ENCODE results near the gene FAM181A. TPM values are rescaled to one million over a fixed set of nuclear protein-coding genes. Genes with fewer than 3 reads are reported as not detected.
A peak's percentile ranks its signal among the peaks of the same experiment; 100 is the strongest.

The FAM181A gene
- polyA plus RNA-seq, 4 donors = not detected

DNA sequence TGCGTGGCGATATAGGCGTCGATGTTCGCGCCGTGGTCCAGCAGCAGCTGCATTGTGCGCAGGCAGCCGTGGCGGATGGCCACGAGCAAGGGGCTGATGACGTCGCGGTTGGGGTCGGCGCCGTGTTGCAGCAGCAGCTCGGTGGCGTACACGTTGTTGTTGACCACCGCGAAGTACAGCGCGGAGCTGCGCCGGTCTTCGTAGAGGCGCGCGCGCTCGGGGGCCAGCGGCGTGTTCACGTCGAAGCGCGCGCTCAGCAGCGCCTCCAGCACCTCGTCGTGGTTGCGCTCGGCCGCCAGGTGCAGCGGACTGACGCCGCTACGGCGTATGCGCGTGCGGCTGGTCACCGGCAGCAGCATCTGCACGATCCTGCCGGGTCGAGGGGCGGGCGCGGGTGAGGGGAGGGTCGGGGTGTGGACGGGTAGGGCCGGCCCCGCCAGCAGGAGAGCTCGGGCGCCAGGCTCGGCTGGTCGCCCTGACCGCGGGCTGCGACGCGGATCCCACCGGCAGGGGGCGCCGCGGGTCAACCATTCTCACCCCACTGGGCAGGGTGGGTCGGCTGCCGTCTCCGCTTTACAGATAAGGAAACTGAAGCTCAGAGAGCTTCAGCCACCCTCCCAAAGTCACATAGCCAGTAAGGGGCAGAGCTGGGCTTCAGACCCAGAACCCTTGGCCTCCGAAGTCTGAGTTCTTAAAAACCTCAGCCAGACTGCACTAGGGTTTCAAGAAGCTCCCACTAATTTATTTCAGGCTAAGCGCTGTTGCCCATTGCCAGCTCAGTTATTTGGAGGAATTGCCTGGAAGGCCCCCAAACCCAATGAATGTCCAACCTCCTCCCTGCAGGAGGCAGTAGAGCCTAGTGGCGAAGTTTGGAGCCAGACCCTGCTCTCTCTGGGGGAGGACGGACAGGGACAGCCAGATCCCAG lies 12.4 kb downstream of the FAM181A start:
- DNase-seq (peak; percentile 51 to 92), FAIRE-seq (no peak)
- no peaks in the 10 kb centered on the region for H3K9me3 ChIP-seq (ENCODE audit: control insufficient read depth in 2 of 2, insufficient read depth in 1 of 2, low read depth in 1 of 2, low read length in 1 of 2)
- H3K4me3 ChIP-seq (ENCODE audit: low read depth in 1 of 3, low read length in 3 of 3) = peak overlapping the region in 1 of 3 donors; percentile 35
- peaks cover 0 to 6% (median 0%) of the 10 kb centered on the region in 3 donors for H3K36me3 ChIP-seq (ENCODE audit: control insufficient read depth in 3 of 3, insufficient read depth in 2 of 3, low read depth in 1 of 3, low read length in 3 of 3)
- peak overlapping the region in 1 of 3 donors; percentile 48 for H3K27ac ChIP-seq (ENCODE audit: low read depth in 1 of 3, low read length in 2 of 3)
- 9 to 12% (median 9%) methylated on average over 70 to 84 of the region's 84 CpGs for WGBS, 3 donors
- H3K4me1 ChIP-seq (ENCODE audit: control insufficient read depth in 3 of 3, insufficient read depth in 2 of 3, low read depth in 1 of 3, low read length in 2 of 3) = peaks cover 0 to 17% (median 0%) of the 10 kb centered on the region in 3 donors
- H3K27me3 ChIP-seq (ENCODE audit: control insufficient read depth in 3 of 3, insufficient read depth in 3 of 3, low read length in 3 of 3) = peaks cover 0 to 24% (median 0%) of the 10 kb centered on the region in 3 donors

DNA sequence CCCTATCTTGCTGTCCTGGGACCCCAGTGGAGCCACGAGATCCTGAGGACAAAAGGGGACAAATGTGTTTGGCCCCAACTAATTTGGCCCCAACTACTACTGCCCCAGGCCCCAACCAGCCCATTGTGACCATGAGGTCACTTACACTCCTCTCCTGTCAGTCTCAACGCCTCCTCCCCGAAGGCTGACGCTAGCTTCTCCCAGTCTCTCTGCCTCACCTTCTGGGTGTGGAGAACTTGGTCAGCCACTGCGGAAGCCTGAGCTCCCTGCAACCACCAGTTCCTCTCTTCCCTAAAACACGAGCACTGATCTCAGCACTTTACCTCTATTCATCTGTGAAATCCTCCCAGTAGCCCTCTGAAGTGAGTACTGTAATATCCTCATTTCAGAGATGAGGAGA lies 13.3 kb downstream of the FAM181A start:
- Histone ChIP-seq H3K27me3 (ENCODE audit: control insufficient read depth in 3 of 3, insufficient read depth in 3 of 3, low read length in 3 of 3) (peaks cover 0 to 23% (median 0%) of the 10 kb centered on the region in 3 donors), H3K36me3 (ENCODE audit: control insufficient read depth in 3 of 3, insufficient read depth in 2 of 3, low read depth in 1 of 3, low read length in 3 of 3) (peaks cover 0 to 6% (median 0%) of the 10 kb centered on the region in 3 donors), H3K9me3 (ENCODE audit: control insufficient read depth in 2 of 2, insufficient read depth in 1 of 2, low read depth in 1 of 2, low read length in 1 of 2) (no peaks in the 10 kb centered on the region), H3K27ac (ENCODE audit: low read depth in 1 of 3, low read length in 2 of 3) (no peak overlapping the region), H3K4me1 (ENCODE audit: control insufficient read depth in 3 of 3, insufficient read depth in 2 of 3, low read depth in 1 of 3, low read length in 2 of 3) (peaks cover 0 to 26% (median 0%) of the 10 kb centered on the region in 3 donors), H3K4me3 (ENCODE audit: low read depth in 1 of 3, low read length in 3 of 3) (no peak overlapping the region)
- DNase-seq = no peak
- no peak for FAIRE-seq
- WGBS, 3 donors = 71 to 87% (median 85%) methylated on average over 6 of the region's 6 CpGs

DNA sequence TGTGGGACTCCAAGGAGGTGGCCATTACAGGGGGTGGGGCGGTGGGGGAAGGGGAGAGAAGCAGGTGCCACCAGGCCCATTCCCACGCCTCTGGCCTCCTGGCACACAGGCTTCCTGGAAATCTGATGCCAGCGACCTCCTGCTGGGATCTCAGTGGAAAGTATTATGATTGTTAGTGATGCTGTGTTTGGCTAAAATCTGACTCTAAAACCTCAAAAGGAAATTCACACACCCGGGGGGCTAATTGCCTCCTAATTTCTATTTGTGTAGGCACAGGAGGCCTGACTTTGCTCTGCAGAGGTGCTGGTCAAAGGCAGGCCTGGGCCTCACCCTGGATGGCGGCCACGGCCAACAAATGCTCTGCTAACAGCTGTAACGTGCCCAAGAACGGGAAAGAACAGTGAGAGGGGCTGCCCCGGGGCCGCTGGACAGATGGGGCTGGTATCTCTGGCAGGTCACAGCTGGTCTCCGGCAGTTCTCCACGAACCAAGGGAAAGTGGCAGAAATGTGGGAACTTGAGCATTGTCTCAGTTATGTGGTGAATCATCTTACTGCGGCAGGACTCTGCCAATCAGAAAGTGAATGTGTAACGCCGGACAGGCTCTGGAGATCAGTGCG lies 14.3 kb downstream of the FAM181A start:
- Histone ChIP-seq H3K36me3 (ENCODE audit: control insufficient read depth in 3 of 3, insufficient read depth in 2 of 3, low read depth in 1 of 3, low read length in 3 of 3) (peaks cover 0 to 6% (median 0%) of the 10 kb centered on the region in 3 donors), H3K27ac (ENCODE audit: low read depth in 1 of 3, low read length in 2 of 3) (no peak overlapping the region)
- no peak for FAIRE-seq

DNA sequence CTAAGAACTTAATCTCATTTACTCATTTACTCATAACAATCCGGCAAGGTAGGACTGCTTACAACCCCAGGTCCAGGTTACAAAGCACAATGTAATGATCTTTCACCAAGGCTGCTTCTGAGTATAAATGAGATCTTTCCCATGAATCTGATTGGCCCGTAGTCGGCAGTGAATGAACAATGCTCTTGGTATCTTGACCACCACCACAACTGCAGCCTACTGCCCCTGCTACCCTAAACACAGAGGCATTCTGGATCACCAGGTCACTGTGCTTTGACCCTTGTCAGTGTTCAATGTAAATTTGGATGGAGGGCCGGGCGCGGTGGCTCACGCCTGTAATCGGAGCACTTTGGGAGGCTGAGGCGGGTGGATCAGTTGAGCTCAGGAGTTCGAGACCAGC lies 15.9 kb downstream of the FAM181A start:
- WGBS, 3 donors = 85 to 91% (median 87%) methylated on average over 9 to 10 of the region's 10 CpGs
- FAIRE-seq = no peak
- DNase-seq = no peak
- Histone ChIP-seq H3K4me1 (ENCODE audit: control insufficient read depth in 3 of 3, insufficient read depth in 2 of 3, low read depth in 1 of 3, low read length in 2 of 3) (peaks cover 0 to 46% (median 0%) of the 10 kb centered on the region in 3 donors), H3K27me3 (ENCODE audit: control insufficient read depth in 3 of 3, insufficient read depth in 3 of 3, low read length in 3 of 3) (peaks cover 0 to 9% (median 0%) of the 10 kb centered on the region in 3 donors), H3K9me3 (ENCODE audit: control insufficient read depth in 2 of 2, insufficient read depth in 1 of 2, low read depth in 1 of 2, low read length in 1 of 2) (no peaks in the 10 kb centered on the region), H3K27ac (ENCODE audit: low read depth in 1 of 3, low read length in 2 of 3) (no peak overlapping the region), H3K4me3 (ENCODE audit: low read depth in 1 of 3, low read length in 3 of 3) (no peak overlapping the region), H3K36me3 (ENCODE audit: control insufficient read depth in 3 of 3, insufficient read depth in 2 of 3, low read depth in 1 of 3, low read length in 3 of 3) (peaks cover 0 to 5% (median 0%) of the 10 kb centered on the region in 3 donors)

More for the DNA sequence above, 14.3 kb downstream of the FAM181A start:
- Histone ChIP-seq H3K9me3 (ENCODE audit: control insufficient read depth in 2 of 2, insufficient read depth in 1 of 2, low read depth in 1 of 2, low read length in 1 of 2) (no peaks in the 10 kb centered on the region), H3K4me3 (ENCODE audit: low read depth in 1 of 3, low read length in 3 of 3) (no peak overlapping the region), H3K27me3 (ENCODE audit: control insufficient read depth in 3 of 3, insufficient read depth in 3 of 3, low read length in 3 of 3) (peaks cover 0 to 21% (median 0%) of the 10 kb centered on the region in 3 donors), H3K4me1 (ENCODE audit: control insufficient read depth in 3 of 3, insufficient read depth in 2 of 3, low read depth in 1 of 3, low read length in 2 of 3) (peaks cover 0 to 35% (median 0%) of the 10 kb centered on the region in 3 donors)
- no peak for DNase-seq
- WGBS, 3 donors = 71 to 79% (median 77%) methylated on average over 16 of the region's 16 CpGs

DNA sequence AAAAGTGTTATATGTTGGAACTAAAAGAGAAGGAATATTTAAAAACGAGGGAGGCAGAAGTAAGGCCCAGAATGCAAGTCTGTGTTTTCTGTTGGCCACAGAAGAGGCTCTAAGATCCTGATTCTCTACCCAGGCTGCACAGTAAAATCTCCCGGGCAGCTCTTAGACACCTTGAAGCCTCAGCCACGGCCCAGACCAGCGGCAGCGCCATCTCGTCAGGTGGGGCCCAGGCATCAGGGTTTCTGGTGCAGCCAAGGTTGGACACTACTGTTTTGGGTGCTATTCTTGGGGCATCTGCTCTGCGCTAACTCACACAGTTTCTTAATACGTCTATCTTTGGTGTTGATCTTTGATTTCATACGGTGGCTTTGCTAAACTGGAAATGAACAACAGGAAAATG lies 16.8 kb downstream of the FAM181A start:
- no peaks in the 10 kb centered on the region for H3K9me3 ChIP-seq (ENCODE audit: control insufficient read depth in 2 of 2, insufficient read depth in 1 of 2, low read depth in 1 of 2, low read length in 1 of 2)
- DNase-seq (no peak), FAIRE-seq (no peak)
- H3K4me1 ChIP-seq (ENCODE audit: control insufficient read depth in 3 of 3, insufficient read depth in 2 of 3, low read depth in 1 of 3, low read length in 2 of 3) = peaks cover 0 to 48% (median 0%) of the 10 kb centered on the region in 3 donors
- peaks cover 0 to 5% (median 0%) of the 10 kb centered on the region in 3 donors for H3K36me3 ChIP-seq (ENCODE audit: control insufficient read depth in 3 of 3, insufficient read depth in 2 of 3, low read depth in 1 of 3, low read length in 3 of 3)
- 87 to 90% (median 88%) methylated on average over 9 of the region's 9 CpGs for WGBS, 3 donors
- H3K4me3 ChIP-seq (ENCODE audit: low read depth in 1 of 3, low read length in 3 of 3) = no peak overlapping the region
- peaks cover 0 to 4% (median 0%) of the 10 kb centered on the region in 3 donors for H3K27me3 ChIP-seq (ENCODE audit: control insufficient read depth in 3 of 3, insufficient read depth in 3 of 3, low read length in 3 of 3)
- no peak overlapping the region for H3K27ac ChIP-seq (ENCODE audit: low read depth in 1 of 3, low read length in 2 of 3)

DNA sequence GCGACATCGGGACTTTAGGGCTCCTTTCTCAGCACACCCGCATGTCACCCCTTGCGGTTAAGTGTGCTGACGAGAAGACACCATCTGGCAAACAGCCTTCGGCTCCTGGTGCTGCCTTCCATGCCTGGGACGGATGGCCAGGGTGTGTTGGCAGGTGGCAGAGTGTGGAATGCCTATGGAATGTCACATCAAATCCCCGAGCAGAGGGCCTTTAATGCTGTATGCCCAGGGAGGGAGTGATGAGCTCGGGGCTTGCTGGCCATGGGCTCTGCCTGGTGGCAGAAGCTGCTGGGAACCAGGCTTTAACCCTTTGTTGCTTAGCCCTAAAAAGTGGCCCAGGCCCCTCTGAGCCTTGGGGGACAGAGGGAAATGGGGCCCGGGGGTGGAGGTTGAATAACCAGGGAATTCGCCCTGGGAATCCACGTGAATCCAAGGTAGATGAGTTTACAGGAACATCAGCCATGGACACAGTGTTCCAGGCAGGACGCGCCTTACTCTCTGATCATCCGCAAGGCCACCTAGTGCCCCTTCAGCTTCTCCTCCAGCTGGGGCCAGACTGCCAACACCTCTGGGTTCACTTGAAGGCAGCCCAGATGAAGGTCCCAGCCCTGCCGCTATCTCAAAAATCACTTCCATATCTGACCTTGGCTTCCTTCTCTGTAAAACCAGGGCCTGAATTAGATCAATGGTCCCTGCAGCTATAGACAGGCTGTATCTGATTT lies 17.4 kb downstream of the FAM181A start:
- 77 to 87% (median 87%) methylated on average over 16 of the region's 16 CpGs for WGBS, 3 donors
- no peak for FAIRE-seq

DNA sequence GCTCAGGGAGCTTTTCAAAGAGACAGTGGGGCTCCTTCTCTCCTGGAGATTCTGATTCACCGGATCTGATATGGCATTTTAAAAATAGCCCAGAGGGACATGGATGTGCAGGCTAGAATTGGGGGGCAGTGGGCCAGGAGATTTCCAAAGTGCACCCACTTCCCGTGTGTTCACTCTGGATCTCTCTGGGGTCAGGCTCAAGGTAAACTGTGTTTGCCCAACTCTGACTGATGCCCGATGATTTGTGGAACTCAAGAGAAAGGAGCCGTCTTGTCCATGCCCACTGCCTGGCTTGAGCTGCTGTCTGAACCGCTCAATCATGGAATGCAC lies 17.9 kb downstream of the FAM181A start:
- 91 to 92% (median 91%) methylated on average over 5 of the region's 5 CpGs for WGBS, 3 donors
- FAIRE-seq (no peak), DNase-seq (no peak)
- peaks cover 0 to 48% (median 0%) of the 10 kb centered on the region in 3 donors for H3K4me1 ChIP-seq (ENCODE audit: control insufficient read depth in 3 of 3, insufficient read depth in 2 of 3, low read depth in 1 of 3, low read length in 2 of 3)
- H3K4me3 ChIP-seq (ENCODE audit: low read depth in 1 of 3, low read length in 3 of 3) = no peak overlapping the region
- no peaks in the 10 kb centered on the region for H3K9me3 ChIP-seq (ENCODE audit: control insufficient read depth in 2 of 2, insufficient read depth in 1 of 2, low read depth in 1 of 2, low read length in 1 of 2)
- H3K36me3 ChIP-seq (ENCODE audit: control insufficient read depth in 3 of 3, insufficient read depth in 2 of 3, low read depth in 1 of 3, low read length in 3 of 3) = peaks cover 0 to 5% (median 0%) of the 10 kb centered on the region in 3 donors
- H3K27ac ChIP-seq (ENCODE audit: low read depth in 1 of 3, low read length in 2 of 3) = no peak overlapping the region
- no peaks in the 10 kb centered on the region for H3K27me3 ChIP-seq (ENCODE audit: control insufficient read depth in 3 of 3, insufficient read depth in 3 of 3, low read length in 3 of 3)

More for the DNA sequence above, 17.4 kb downstream of the FAM181A start:
- Histone ChIP-seq H3K4me3 (ENCODE audit: low read depth in 1 of 3, low read length in 3 of 3) (no peak overlapping the region), H3K27ac (ENCODE audit: low read depth in 1 of 3, low read length in 2 of 3) (no peak overlapping the region), H3K4me1 (ENCODE audit: control insufficient read depth in 3 of 3, insufficient read depth in 2 of 3, low read depth in 1 of 3, low read length in 2 of 3) (peaks cover 0 to 48% (median 0%) of the 10 kb centered on the region in 3 donors), H3K9me3 (ENCODE audit: control insufficient read depth in 2 of 2, insufficient read depth in 1 of 2, low read depth in 1 of 2, low read length in 1 of 2) (no peaks in the 10 kb centered on the region), H3K27me3 (ENCODE audit: control insufficient read depth in 3 of 3, insufficient read depth in 3 of 3, low read length in 3 of 3) (no peaks in the 10 kb centered on the region), H3K36me3 (ENCODE audit: control insufficient read depth in 3 of 3, insufficient read depth in 2 of 3, low read depth in 1 of 3, low read length in 3 of 3) (peaks cover 0 to 5% (median 0%) of the 10 kb centered on the region in 3 donors)
- DNase-seq = no peak

DNA sequence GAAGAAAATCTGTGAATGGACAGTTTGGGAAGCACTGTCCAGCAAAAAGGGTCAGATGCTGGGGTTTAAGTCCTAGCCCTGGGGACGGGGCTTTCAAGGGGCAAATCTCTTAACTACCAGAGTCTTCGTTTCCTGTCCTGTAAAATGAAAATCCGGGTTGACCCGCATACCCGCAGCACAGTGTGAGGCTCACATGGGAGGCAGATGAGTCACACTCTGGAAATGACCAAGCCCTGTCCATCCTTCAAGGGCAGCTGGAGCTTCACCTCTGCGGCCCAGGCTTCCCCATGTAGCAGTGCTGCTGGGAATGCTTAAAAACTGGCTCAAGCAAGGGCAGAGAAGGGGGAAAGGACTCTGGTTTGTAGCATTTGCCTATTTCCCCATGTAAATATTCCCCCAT lies 19.0 kb downstream of the FAM181A start:
- Histone ChIP-seq H3K9me3 (ENCODE audit: control insufficient read depth in 2 of 2, insufficient read depth in 1 of 2, low read depth in 1 of 2, low read length in 1 of 2) (no peaks in the 10 kb centered on the region), H3K27me3 (ENCODE audit: control insufficient read depth in 3 of 3, insufficient read depth in 3 of 3, low read length in 3 of 3) (no peaks in the 10 kb centered on the region), H3K27ac (ENCODE audit: low read depth in 1 of 3, low read length in 2 of 3) (peak overlapping the region in 1 of 3 donors; percentile 67), H3K36me3 (ENCODE audit: control insufficient read depth in 3 of 3, insufficient read depth in 2 of 3, low read depth in 1 of 3, low read length in 3 of 3) (peaks cover 0 to 5% (median 0%) of the 10 kb centered on the region in 3 donors), H3K4me1 (ENCODE audit: control insufficient read depth in 3 of 3, insufficient read depth in 2 of 3, low read depth in 1 of 3, low read length in 2 of 3) (peaks cover 0 to 48% (median 0%) of the 10 kb centered on the region in 3 donors), H3K4me3 (ENCODE audit: low read depth in 1 of 3, low read length in 3 of 3) (no peak overlapping the region)
- 52 to 74% (median 70%) methylated on average over 6 of the region's 6 CpGs for WGBS, 3 donors
- FAIRE-seq = no peak
- DNase-seq = no peak

Data from small intestine (tissue), 7 donors.